MG63 (cell line): Measurements from ENCODE around the gene ZNF611. TPM values are rescaled to one million over a fixed set of nuclear protein-coding genes. Genes with fewer than 3 reads are reported as not detected.

Experiments used
- DNase-seq: peaks from one replicate; pipeline ENCODE4 v3.0.0-alpha.2; 2020
- H3K27me3 ChIP-seq: fragments of 250-450 bp; sonication (Bioruptor Pico); 2 replicates; pipeline ENCODE4 v1.5.1; 2020; ENCODE audit warnings: mild to moderate bottlenecking, moderate library complexity
- H3K36me3 ChIP-seq: fragments of 250-450 bp; sonication (Bioruptor Pico); 2 replicates; pipeline ENCODE4 v1.5.1; 2020; ENCODE audit warnings: mild to moderate bottlenecking, moderate library complexity
- H3K4me3 ChIP-seq: fragments of 250-450 bp; sonication (Bioruptor Pico); 2 replicates; pipeline ENCODE4 v1.5.1; 2020; ENCODE audit warnings: mild to moderate bottlenecking, moderate library complexity
- H3K9me3 ChIP-seq: fragments of 250-450 bp; sonication (Bioruptor Pico); 2 replicates; pipeline ENCODE4 v1.5.1; 2020; ENCODE audit warnings: mild to moderate bottlenecking, moderate library complexity
- total RNA-seq: library from RNA; depleted of rRNA; stranded (reverse); fragments of >200 nt; shearing (Covaris generic); gene quantifications from 2 replicates; pipeline ENCODE4 v1.2.3, GENCODE V29; 2014; ENCODE audit warnings: low replicate concordance; rRNA removed

Gene ZNF611
- total RNA-seq, 1 experiment from 2014 or later, result 5.3 TPM

DNA sequence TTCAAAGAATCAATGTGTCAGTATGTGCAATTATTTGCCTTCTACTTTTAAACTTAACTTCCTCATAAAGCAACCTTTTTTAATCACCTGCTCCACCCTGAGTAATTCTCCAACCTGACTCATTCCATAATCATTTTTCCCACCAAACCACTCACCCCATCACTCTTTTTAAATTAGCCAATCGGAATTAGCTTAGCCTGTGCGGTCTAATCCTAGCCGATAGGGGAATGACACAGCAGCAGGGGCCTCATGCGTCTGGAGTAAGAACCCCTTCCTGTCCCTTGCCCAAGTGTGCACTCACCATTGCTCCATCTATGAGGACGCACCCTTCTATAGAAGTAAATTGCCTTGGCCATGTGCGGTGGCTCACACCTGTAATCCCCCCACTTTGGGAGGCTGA, 69.3 kb downstream of the ZNF611 start:
- no peak for DNase-seq
- Histone ChIP-seq H3K36me3 (peaks cover 72% of the 10 kb centered on the region), H3K4me3 (no peak overlapping the region), H3K27me3 (no peaks in the 10 kb centered on the region), H3K9me3 (no peaks in the 10 kb centered on the region)

DNA sequence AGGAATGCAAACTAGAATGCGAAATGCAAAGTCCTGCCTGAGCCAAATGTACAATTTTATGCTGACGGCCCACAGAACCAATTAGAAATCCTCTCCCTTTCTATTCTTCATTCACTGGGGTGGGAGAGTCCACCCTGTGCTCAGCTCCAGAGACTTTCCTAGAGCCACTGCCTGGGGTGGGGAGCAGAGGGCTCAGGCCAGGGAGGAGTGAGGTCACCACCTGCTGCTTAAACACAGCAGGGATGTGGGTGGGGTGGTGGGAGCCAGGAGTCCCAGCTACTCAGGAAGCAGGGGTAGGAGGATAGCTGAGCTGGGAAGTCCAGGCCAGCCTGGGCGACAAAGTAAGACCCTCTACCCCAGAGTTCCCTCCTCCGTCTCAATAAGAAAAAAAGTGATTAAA, 69.8 kb downstream of the ZNF611 start:
- DNase-seq, result peak; percentile 18
- Histone ChIP-seq H3K4me3 (no peak overlapping the region), H3K9me3 (no peaks in the 10 kb centered on the region), H3K27me3 (no peaks in the 10 kb centered on the region), H3K36me3 (peaks cover 72% of the 10 kb centered on the region)

DNA sequence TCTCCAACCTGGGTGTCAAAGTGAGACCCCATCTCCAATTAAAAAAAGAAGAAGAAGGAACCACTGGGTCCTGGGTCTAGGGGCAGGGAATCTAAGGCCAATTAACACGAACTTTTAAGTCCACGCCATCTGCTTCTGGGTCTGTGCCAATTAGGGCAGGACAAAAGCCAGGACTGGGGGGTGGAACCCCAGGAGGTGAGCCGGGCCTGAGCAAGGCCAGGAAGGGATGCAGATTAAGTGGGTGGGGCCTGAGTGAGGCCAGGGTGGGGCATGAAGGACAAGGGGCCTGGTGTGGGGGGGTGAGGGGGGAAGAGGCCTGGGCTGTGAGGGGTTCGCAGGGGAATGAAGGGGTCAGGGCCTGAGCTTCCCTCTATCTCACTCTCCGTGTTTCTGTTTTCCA, 70.4 kb downstream of the ZNF611 start:
- Histone ChIP-seq H3K27me3 (no peaks in the 10 kb centered on the region), H3K4me3 (no peak overlapping the region), H3K36me3 (peaks cover 72% of the 10 kb centered on the region), H3K9me3 (no peaks in the 10 kb centered on the region)
- no peak for DNase-seq

DNA sequence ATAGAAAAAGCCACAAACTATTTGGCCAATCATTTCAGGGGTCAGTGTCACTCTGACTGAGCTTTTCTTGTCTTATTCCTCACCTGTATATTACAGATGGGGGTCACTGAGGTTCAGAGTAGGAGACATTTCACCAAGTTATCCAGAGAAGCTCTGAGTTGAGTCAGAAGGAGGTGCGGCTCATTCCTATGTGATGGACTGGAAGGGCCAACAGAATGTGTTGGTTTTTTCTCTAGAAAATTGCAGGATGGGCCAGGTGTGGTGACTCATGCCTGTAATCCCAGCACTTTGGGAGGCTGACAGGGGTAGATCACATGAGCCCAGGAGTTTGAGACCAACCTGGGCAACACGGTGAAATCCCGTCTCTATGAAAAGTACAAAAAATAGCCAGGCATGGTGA, 72.2 kb downstream of the ZNF611 start:
- Histone ChIP-seq H3K36me3 (peaks cover 74% of the 10 kb centered on the region), H3K27me3 (no peaks in the 10 kb centered on the region), H3K4me3 (no peak overlapping the region), H3K9me3 (no peaks in the 10 kb centered on the region; the same call in 1 of the 2 replicates)
- DNase-seq, result no peak

DNA sequence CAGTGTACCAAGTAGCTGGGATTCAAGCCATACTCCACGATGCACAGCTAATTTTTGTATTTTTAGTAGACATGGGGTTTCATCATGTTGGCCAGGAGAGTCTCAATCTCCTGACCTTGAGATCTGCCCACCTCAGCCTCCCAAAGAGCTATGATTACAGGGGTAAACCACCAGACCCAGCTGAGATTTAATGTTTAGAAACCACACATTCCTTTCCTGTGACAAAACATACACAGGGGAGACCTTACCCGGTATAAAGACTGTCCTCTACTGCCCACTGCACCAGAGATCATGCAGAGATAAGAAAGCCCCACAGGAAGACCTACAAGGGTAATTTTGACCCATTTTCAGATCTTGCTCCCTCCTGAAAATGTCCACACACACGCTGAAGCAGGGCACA, 73.9 kb downstream of the ZNF611 start:
- Histone ChIP-seq H3K27me3 (no peaks in the 10 kb centered on the region), H3K9me3 (no peaks in the 10 kb centered on the region; the same call in 1 of the 2 replicates), H3K4me3 (no peak overlapping the region), H3K36me3 (peaks cover 77% of the 10 kb centered on the region)
- DNase-seq, result no peak

DNA sequence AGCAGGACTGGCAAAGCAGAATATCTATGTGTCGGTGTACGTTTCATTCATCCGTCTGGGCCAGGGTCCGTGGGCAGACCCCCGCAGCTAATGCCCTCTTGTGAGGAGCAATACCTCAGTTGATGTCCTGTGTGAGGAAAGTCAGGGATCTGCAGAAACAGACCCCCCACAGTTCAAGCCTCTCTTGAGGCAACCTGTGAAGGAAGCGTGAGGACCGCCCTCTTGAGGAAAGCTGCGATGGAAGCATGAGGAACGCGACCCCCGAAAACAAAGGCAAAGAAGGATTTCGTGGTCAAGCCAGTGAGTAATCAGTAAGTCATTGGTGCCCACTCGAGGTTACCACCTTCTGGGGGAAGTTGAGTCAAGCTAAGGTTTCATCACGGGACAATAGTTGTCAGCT, 75.8 kb downstream of the ZNF611 start:
- Histone ChIP-seq H3K4me3 (no peak overlapping the region), H3K9me3 (peaks cover 4% of the 10 kb centered on the region), H3K36me3 (peaks cover 81% of the 10 kb centered on the region), H3K27me3 (no peaks in the 10 kb centered on the region)
- no peak for DNase-seq

DNA sequence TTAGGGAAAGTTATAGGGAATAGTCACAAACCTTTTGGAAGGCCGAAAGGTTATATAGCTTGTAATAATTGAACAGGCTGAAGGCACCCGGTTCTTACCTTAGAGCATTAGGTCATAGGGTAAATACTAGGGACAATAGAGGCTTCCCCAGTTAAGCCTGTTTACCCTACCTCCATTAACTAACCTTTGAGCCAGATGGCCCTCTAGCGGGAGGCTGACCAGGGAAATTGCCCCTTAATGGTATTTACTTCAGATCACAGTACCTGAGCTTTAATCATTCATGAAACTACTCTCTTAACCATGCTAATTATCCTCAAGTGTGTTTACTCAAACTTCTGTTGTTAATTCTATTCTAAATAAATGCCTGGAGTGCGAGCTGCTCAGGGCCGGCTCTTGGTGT, 76.2 kb downstream of the ZNF611 start:
- no peak for DNase-seq
- peaks cover 8% of the 10 kb centered on the region for H3K9me3 ChIP-seq
- H3K36me3 ChIP-seq, result peaks cover 85% of the 10 kb centered on the region
- H3K27me3 ChIP-seq, result no peaks in the 10 kb centered on the region
- no peak overlapping the region for H3K4me3 ChIP-seq

DNA sequence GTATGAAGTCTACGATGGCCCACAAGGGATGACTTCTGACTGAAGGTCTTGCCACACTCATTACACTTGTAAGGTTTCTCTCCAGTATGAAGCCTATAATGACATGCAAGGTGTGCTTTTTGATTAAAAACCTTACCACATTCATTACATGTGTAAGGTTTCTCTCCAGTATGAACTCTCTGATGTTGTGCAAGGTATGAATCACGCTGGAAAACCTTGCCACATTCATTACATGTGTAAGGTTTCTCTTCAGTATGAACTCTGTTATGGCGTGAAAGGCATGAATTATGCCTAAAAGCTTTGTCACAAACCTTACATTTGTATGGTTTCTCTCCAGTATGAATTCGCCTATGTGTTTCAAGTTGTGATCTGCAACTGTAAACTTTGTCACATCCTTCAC, 81.7 kb downstream of the ZNF611 start:
- no peak for DNase-seq
- H3K9me3 ChIP-seq, result peaks cover 29% of the 10 kb centered on the region
- H3K36me3 ChIP-seq, result peaks cover 90% of the 10 kb centered on the region
- H3K27me3 ChIP-seq, result no peaks in the 10 kb centered on the region
- H3K4me3 ChIP-seq, result no peak overlapping the region

Other genes starting within 250 kb of the ZNF611 start
- 6.2 and 31.2 TPM in 2 replicates for gene ZNF808, start 207.4 kb downstream of the ZNF611 start, total RNA-seq
- 3.1 and 6.4 TPM in 2 replicates for gene ZNF701, start 164.8 kb downstream of the ZNF611 start, total RNA-seq
- gene ZNF83, start 96.7 kb downstream of the ZNF611 start, total RNA-seq, result 18.5 and 29.2 TPM in 2 replicates
- 1.9 and 2.8 TPM in 2 replicates for gene ZNF600, start 51.7 kb upstream of the ZNF611 start, total RNA-seq
- 7.8 and 14.1 TPM in 2 replicates for gene ZNF28, start 86.6 kb upstream of the ZNF611 start, total RNA-seq
- 8.2 and 18.3 TPM in 2 replicates for gene ZNF468, start 122.6 kb upstream of the ZNF611 start, total RNA-seq
- gene ZNF320, start 162.6 kb upstream of the ZNF611 start, total RNA-seq, result 1.6 TPM in 1 of 2 replicates, not detected in the other
- gene ZNF888, start 188.4 kb upstream of the ZNF611 start, total RNA-seq, result 1.5 and 2.3 TPM in 2 replicates
- 0.63 and 3.3 TPM in 2 replicates for gene ZNF816, start 227.8 kb upstream of the ZNF611 start, total RNA-seq